Tibial artery (tissue), 4 donors: ENCODE data around the gene SMYD4.

Experiments
- DNase-seq, 2 donors: peaks; one replicate each; pipeline ENCODE4 v3.0.0-alpha.2; 2019
- H3K27ac ChIP-seq, 2 donors: fragments of 200-600 bp; sonication (generic) in 1 of 2; 1 replicate in 1 of 2; 2 replicates in 1 of 2; pipeline ENCODE4 v1.5.1; 2018 to 2019; ENCODE audit warnings: mild to moderate bottlenecking in 1 of 2
- H3K27me3 ChIP-seq, 2 donors: fragments of 200-600 bp; sonication (generic) in 1 of 2; one replicate each; pipeline versions ENCODE4 v1.5.1 to v1.6.0; 2016 to 2019
- H3K36me3 ChIP-seq, 3 donors: fragments of 200-600 bp; sonication (generic) in 2 of 3; one replicate each; pipeline ENCODE4 v1.5.1; 2016 to 2019; ENCODE audit warnings: mild to moderate bottlenecking in 2 of 3
- H3K4me1 ChIP-seq, 4 donors: fragments of 200-600 bp; sonication (generic) in 2 of 4; 1 replicate in 3 of 4; 2 replicates in 1 of 4; pipeline ENCODE4 v1.5.1; 2016 to 2019
- H3K4me3 ChIP-seq, 2 donors: fragments of 200-600 bp; sonication (generic) in 1 of 2; 1 replicate in 1 of 2; 2 replicates in 1 of 2; pipeline ENCODE4 v1.5.1; 2018 to 2019; ENCODE audit warnings: mild to moderate bottlenecking in 2 of 2
- H3K9me3 ChIP-seq, 3 donors: fragments of 200-600 bp; sonication (generic) in 1 of 3; one replicate each; pipeline ENCODE4 v1.5.1; 2016 to 2019
- intact Hi-C: fragments of 100-400 bp; cut with DNase I; formaldehyde crosslinking; loops from one replicate; pipeline ENCODE4 v1.15.0; 2023; ENCODE audit warnings: low total_unique reads
- TF ChIP-seq, protein P1 (sequence below), 2 experiments: fragments of 200-600 bp in 1 of 2; fragments of 450-650 bp in 1 of 2; IDR thresholded peaks; one replicate each; pipeline ENCODE4 v1.5.1; 2017 to 2019; ENCODE audit warnings: antibody characterized with exemption in 2 of 2, mild to moderate bottlenecking in 1 of 2, moderate library complexity in 1 of 2

SMYD4 gene

DNA sequence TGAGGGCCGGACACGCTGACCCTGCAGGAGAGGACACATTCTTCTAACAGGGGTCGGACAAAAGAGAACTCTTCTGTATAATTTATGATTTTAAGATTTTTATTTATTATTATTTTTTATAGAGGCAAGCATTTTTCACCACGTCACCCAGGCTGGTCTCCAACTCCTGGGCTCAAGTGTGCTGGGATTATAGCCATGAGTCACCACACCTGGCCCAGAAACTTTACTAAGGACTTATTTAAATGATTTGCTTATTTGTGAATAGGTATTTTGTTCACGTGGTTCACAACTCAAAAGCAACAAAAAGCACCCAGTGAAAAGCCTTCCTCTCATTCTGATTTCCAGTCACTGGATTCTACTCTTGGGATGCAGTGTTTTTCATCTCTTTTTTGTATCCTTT lies 70.2 kb downstream of the SMYD4 start:
- no peaks in the 10 kb centered on the region for H3K9me3 ChIP-seq
- TF ChIP-seq, protein P1, sequence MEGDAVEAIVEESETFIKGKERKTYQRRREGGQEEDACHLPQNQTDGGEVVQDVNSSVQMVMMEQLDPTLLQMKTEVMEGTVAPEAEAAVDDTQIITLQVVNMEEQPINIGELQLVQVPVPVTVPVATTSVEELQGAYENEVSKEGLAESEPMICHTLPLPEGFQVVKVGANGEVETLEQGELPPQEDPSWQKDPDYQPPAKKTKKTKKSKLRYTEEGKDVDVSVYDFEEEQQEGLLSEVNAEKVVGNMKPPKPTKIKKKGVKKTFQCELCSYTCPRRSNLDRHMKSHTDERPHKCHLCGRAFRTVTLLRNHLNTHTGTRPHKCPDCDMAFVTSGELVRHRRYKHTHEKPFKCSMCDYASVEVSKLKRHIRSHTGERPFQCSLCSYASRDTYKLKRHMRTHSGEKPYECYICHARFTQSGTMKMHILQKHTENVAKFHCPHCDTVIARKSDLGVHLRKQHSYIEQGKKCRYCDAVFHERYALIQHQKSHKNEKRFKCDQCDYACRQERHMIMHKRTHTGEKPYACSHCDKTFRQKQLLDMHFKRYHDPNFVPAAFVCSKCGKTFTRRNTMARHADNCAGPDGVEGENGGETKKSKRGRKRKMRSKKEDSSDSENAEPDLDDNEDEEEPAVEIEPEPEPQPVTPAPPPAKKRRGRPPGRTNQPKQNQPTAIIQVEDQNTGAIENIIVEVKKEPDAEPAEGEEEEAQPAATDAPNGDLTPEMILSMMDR (IDR thresholded peaks at IDR 0.05): no peak
- H3K27me3 ChIP-seq: peaks cover 0 to 32% of the 10 kb centered on the region in 2 donors
- no peak overlapping the region for H3K27ac ChIP-seq
- no peaks in the 10 kb centered on the region for H3K36me3 ChIP-seq
- DNase-seq: no peak
- intact Hi-C loops: no loop called here
- H3K4me3 ChIP-seq: no peak overlapping the region
- peaks cover 0 to 23% (median 9%) of the 10 kb centered on the region in 4 donors for H3K4me1 ChIP-seq

DNA sequence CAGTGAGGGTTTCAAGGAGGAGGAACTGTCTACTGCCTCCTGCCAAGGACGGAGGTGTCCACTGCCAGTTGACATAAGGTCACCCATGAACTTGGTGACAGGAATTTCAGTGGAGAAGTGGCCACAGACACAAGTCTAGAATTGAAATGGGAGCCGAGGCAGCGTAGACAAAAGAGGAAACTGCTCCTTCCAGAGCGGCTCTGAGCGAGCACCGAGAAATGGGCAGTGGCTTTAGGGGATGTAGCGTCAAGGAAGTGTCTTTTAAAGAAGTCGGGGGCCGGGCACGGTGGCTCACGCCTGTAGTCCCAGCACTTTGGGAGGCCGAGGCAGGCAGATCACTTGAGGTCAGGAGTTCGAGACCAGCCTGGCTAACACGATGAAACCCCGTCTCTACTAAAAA lies 70.9 kb downstream of the SMYD4 start:
- Histone ChIP-seq H3K27ac (no peak overlapping the region), H3K4me1 (peaks cover 0 to 16% (median 8%) of the 10 kb centered on the region in 4 donors), H3K27me3 (peaks cover 0 to 32% of the 10 kb centered on the region in 2 donors), H3K4me3 (no peak overlapping the region), H3K9me3 (no peaks in the 10 kb centered on the region), H3K36me3 (no peaks in the 10 kb centered on the region)
- DNase-seq: no peak
- intact Hi-C loops: no loop called here
- TF ChIP-seq, protein P1 (IDR thresholded peaks at IDR 0.05): no peak

DNA sequence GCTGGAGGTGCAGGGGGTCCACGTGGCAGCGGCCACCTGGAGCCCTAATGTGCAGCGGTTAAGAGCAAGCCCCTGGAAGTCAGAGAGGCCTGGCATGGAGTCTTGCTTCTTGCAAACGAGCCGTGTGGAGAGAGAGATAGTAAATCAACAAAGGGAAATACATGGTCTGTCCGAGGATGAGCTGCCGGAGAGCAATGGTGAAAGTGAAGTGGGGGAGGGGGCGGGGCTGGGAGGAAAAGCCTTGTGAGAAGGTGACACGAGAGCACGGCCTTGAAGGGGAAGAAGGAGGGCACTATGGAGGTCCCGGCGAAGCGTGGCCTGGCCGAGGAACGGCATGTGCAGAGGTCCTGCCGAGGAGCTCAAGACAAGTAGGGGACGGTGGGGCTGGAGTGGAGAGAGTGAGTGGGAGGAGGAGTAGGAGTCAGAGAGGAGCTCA lies 73.9 kb downstream of the SMYD4 start:
- Histone ChIP-seq H3K9me3 (no peaks in the 10 kb centered on the region), H3K27me3 (peaks cover 0 to 10% of the 10 kb centered on the region in 2 donors), H3K27ac (no peak overlapping the region), H3K36me3 (no peaks in the 10 kb centered on the region), H3K4me1 (peaks cover 0 to 12% (median 5%) of the 10 kb centered on the region in 4 donors), H3K4me3 (no peak overlapping the region)
- TF ChIP-seq, protein P1 (IDR thresholded peaks at IDR 0.05): no peak
- intact Hi-C loops: no loop called here
- DNase-seq: no peak

DNA sequence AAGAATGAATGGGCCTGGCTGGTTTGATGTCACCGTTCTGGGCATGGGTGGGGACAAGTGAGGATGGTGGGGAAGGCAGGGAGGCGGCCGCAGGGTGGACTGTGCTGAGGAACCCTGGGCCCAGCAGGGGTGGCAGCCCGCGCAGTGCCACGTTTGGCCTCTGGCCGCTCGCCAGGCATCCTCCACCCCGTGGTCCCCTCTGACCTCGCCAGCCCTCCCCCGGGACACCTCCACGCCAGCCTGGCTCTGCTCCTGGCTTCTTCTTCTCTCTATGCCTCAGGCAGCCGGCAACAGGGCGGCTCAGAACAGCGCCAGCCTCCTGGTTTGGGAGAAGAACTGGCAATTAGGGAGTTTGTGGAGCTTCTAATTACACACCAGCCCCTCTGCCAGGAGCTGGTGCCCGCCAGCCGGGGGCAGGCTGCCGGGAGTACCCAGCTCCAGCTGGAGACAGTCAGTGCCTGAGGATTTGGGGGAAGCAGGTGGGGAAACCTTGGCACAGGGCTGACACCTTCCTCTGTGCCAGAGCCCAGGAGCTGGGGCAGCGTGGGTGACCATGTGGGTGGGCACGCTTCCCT lies 74.4 kb downstream of the SMYD4 start:
- intact Hi-C loops: no loop called here
- DNase-seq: no peak
- no peak overlapping the region for H3K4me3 ChIP-seq
- H3K9me3 ChIP-seq: no peaks in the 10 kb centered on the region
- peaks cover 0 to 10% of the 10 kb centered on the region in 2 donors for H3K27me3 ChIP-seq
- no peak overlapping the region for H3K27ac ChIP-seq
- no peaks in the 10 kb centered on the region for H3K36me3 ChIP-seq
- TF ChIP-seq, protein P1 (IDR thresholded peaks at IDR 0.05): no peak
- H3K4me1 ChIP-seq: peaks cover 0 to 12% (median 5%) of the 10 kb centered on the region in 4 donors

DNA sequence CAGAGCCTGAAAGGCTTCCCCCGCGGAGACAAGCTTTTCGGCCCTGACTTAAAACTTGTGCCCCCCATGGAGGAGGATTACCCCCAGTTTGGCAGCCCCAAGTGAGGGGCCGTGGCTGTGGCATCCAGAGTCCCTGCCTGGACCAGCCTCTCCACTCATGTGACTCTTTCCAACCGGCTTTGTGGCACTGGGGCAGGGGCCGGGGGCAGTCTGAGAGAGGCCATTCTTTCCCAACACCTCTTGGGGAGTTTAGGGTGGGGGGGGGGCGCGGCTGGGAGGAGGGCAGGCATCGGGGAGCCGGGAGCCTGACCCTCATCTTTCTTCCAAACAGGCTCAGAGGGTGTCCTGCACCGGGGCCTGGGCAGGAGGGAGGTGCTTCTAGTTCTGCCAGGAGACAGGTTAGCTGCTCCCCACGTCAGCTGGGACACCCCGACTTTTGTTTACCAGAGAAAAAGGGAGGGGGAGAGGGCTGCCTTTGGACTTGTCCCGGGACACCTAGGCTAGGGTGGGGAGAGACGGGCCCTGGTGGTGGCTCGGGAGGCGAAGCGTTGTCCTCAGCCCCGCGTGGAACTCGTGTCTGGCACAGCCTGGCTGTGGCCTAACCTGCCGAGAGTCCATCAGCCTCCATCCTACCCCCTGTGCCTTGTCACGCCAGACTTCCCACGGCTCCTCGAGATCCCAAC lies 75.1 kb downstream of the SMYD4 start:
- H3K4me3 ChIP-seq: no peak overlapping the region
- TF ChIP-seq, protein P1 (IDR thresholded peaks at IDR 0.05): no peak
- H3K27me3 ChIP-seq: peaks cover 0 to 10% of the 10 kb centered on the region in 2 donors
- no peaks in the 10 kb centered on the region for H3K9me3 ChIP-seq
- H3K4me1 ChIP-seq: peaks cover 0 to 12% (median 5%) of the 10 kb centered on the region in 4 donors
- DNase-seq: no peak
- no peaks in the 10 kb centered on the region for H3K36me3 ChIP-seq
- intact Hi-C loops: no loop called here
- H3K27ac ChIP-seq: no peak overlapping the region
